SU-DHL-6 (cell line): Measurements from ENCODE around the gene DHPS.

Source experiments
- H2AFZ ChIP-seq: fragments of 200-600 bp; sonication (generic); 2 replicates; pipeline ENCODE4 v1.6.1; 2014; ENCODE audit warnings: low read depth, mild to moderate bottlenecking, moderate library complexity, mixed read lengths, antibody characterized with exemption, low read length; ENCODE audit not compliant: severe bottlenecking
- H3F3A ChIP-seq: fragments of 200-600 bp; shearing (Covaris generic); 2 replicates; pipeline ENCODE4 v1.6.0; 2016; ENCODE audit warnings: antibody characterized with exemption, mild to moderate bottlenecking; ENCODE audit not compliant: insufficient read depth
- H3K27ac ChIP-seq: fragments of 200-600 bp; sonication (generic); 2 replicates; pipeline ENCODE4 v1.5.1; 2016; ENCODE audit warnings: low read depth, mild to moderate bottlenecking, low read length, moderate library complexity, mixed read lengths
- H3K27me3 ChIP-seq: fragments of 200-600 bp; sonication (generic), shearing (Covaris generic); 2 replicates; pipeline ENCODE4 v1.6.0; 2014; ENCODE audit warnings: mild to moderate bottlenecking, low read length
- H3K36me3 ChIP-seq: fragments of 200-600 bp; sonication (generic); 2 replicates; pipeline ENCODE4 v1.6.1; 2014; ENCODE audit warnings: mild to moderate bottlenecking, low read length, mixed read lengths
- H3K4me2 ChIP-seq: fragments of 300-600, 200-600 bp; shearing (Covaris generic), sonication (generic); 2 replicates; pipeline ENCODE4 v1.6.0; 2014; ENCODE audit warnings: low read length, low read depth, mild to moderate bottlenecking; ENCODE audit not compliant: poor library complexity, severe bottlenecking
- H3K4me3 ChIP-seq: fragments of 200-600 bp; sonication (generic); 2 replicates; pipeline ENCODE4 v1.5.1; 2014; ENCODE audit warnings: antibody characterized with exemption, low read length, mild to moderate bottlenecking, mixed read lengths; ENCODE audit not compliant: insufficient read depth, poor library complexity, severe bottlenecking
- H3K79me2 ChIP-seq: fragments of 200-600 bp; sonication (generic); 2 replicates; pipeline ENCODE4 v1.6.1; 2014; ENCODE audit warnings: mild to moderate bottlenecking, low read length, moderate library complexity; ENCODE audit not compliant: insufficient read depth
- H3K9ac ChIP-seq: fragments of 200-600 bp; sonication (generic); 2 replicates; pipeline ENCODE4 v1.7.0; 2014; ENCODE audit warnings: mild to moderate bottlenecking, low read length
- H3K9me2 ChIP-seq: fragments of 200-600 bp; sonication (generic); replicated peaks from 2 replicates; pipeline ENCODE4 v1.6.1; 2014; ENCODE audit warnings: low read length; ENCODE audit not compliant: insufficient read depth
- H3K9me3 ChIP-seq: fragments of 200-600 bp; sonication (generic); 2 replicates; pipeline ENCODE4 v1.6.1; 2014; ENCODE audit warnings: low read length, mixed read lengths; ENCODE audit not compliant: insufficient read depth
- H4K20me1 ChIP-seq: fragments of 200-600 bp; sonication (generic); 2 replicates; pipeline ENCODE4 v1.6.1; 2014; ENCODE audit warnings: low read depth, mild to moderate bottlenecking, antibody characterized with exemption, low read length, moderate library complexity, mixed read lengths
- EZH2phosphoT487 ChIP-seq: fragments of 200-600 bp; sonication (generic), shearing (Covaris generic); conservative IDR thresholded peaks from 2 replicates; pipeline ENCODE4 v1.6.1; 2018; ENCODE audit warnings: mild to moderate bottlenecking, antibody characterized with exemption, low read length, moderate library complexity, mixed read lengths
- TF ChIP-seq, protein P1 (sequence below): fragments of 200-600 bp; sonication (generic); IDR thresholded peaks from one replicate; pipeline ENCODE4 v1.5.1; 2017; ENCODE audit warnings: antibody characterized with exemption, mild to moderate bottlenecking, low read length, moderate library complexity; ENCODE audit not compliant: insufficient read depth, poor library complexity, severe bottlenecking

The DHPS gene

DNA sequence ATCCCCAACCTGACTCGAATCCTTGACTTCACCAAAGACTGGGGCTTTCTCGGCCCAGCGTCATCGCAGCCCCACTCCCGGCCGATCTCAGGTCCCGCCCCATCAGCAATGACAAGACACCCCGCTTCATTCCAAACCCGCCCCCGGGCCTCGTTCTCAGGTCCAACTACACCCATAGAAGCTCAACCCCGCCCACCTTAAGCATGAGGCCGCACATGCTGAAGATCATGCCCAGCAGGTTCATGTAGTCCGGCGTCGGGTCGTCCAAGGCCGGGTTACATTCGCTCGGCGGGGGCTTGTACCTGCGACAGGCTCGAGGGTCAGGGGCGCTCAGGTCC, 12.8 kb downstream of the DHPS start:
- Histone ChIP-seq H3K9me2 (no peaks in the 10 kb centered on the region), H3K36me3 (no peaks in the 10 kb centered on the region), H3K27me3 (no peaks in the 10 kb centered on the region), H3K4me3 (peak overlapping the region; percentile 81), H2AFZ (peak overlapping the region; percentile 85), H3K27ac (peak overlapping the region; percentile 82; the same call in 1 of the 2 replicates), H3K9ac (peak overlapping the region; percentile 81), H3K79me2 (peaks cover 46% of the 10 kb centered on the region), H4K20me1 (no peaks in the 10 kb centered on the region), H3F3A (peaks cover 7% of the 10 kb centered on the region; the same call in 1 of the 2 replicates), H3K4me2 (peak overlapping the region; percentile 66), H3K9me3 (no peaks in the 10 kb centered on the region)
- no peak for TF ChIP-seq EZH2phosphoT487
- TF ChIP-seq, protein P1, sequence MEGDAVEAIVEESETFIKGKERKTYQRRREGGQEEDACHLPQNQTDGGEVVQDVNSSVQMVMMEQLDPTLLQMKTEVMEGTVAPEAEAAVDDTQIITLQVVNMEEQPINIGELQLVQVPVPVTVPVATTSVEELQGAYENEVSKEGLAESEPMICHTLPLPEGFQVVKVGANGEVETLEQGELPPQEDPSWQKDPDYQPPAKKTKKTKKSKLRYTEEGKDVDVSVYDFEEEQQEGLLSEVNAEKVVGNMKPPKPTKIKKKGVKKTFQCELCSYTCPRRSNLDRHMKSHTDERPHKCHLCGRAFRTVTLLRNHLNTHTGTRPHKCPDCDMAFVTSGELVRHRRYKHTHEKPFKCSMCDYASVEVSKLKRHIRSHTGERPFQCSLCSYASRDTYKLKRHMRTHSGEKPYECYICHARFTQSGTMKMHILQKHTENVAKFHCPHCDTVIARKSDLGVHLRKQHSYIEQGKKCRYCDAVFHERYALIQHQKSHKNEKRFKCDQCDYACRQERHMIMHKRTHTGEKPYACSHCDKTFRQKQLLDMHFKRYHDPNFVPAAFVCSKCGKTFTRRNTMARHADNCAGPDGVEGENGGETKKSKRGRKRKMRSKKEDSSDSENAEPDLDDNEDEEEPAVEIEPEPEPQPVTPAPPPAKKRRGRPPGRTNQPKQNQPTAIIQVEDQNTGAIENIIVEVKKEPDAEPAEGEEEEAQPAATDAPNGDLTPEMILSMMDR = no peak

DNA sequence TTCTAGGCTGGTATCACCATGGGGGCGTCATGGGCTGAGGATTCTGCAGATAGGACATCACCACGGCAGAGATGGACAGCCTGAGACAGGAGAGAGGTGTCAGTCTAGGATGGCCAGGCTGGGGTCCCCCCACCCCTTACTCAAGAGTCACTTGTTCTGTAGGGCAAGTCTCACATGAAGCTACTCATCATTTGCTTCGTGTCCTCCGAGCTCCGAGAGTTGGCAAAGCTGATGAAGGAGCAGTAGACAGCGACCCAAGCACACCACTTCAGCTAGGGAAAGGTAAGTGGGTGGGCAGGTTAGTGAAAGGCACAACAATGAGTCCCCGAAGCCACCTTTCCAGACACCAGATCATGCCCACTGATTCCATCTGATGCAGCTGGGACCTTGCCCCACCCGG, 13.3 kb downstream of the DHPS start:
- H3K9me2 ChIP-seq = no peaks in the 10 kb centered on the region
- no peaks in the 10 kb centered on the region; the same call in 1 of the 2 replicates for H3K36me3 ChIP-seq
- H3K4me3 ChIP-seq = peak overlapping the region; percentile 81
- peak overlapping the region; percentile 81 for H3K9ac ChIP-seq
- no peak overlapping the region for H2AFZ ChIP-seq
- H3K4me2 ChIP-seq = peak overlapping the region; percentile 66
- peaks cover 46% of the 10 kb centered on the region for H3K79me2 ChIP-seq
- no peak overlapping the region for H3K27ac ChIP-seq
- TF ChIP-seq, protein P1 = no peak
- TF ChIP-seq EZH2phosphoT487 = no peak
- no peaks in the 10 kb centered on the region for H3K9me3 ChIP-seq
- H4K20me1 ChIP-seq = no peaks in the 10 kb centered on the region
- peaks cover 7% of the 10 kb centered on the region; the same call in 1 of the 2 replicates for H3F3A ChIP-seq
- H3K27me3 ChIP-seq = no peaks in the 10 kb centered on the region

DNA sequence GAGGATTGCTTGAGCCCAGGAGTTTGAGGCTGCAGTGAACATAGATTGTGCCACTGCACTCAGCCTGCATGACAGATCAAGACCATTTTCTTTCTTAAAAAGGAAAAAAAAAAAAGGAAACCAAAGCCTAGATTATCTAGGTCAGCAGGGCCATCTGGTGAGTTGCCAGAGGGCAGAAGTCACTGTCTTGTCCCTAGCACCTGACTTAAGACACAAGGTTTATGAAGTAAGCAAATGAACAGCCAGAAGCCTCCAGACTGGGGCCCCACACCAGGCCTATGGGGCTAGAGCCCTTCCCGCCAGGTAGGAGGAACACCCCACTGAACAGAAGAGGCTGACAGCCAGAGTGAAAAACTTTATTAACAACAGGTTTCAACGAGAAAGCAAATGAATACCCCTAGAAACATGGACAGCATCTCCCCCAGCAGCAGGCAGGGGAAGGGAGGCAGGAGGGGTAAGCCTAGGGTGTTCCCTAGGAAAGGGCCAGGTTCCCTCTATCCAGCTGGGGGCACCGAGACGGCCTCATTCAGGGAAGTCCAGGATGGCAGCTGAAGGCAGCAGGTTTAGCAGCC, 13.9 kb downstream of the DHPS start:
- no peaks in the 10 kb centered on the region for H4K20me1 ChIP-seq
- peak overlapping the region; percentile 66 for H3K4me2 ChIP-seq
- H2AFZ ChIP-seq = no peak overlapping the region
- peak overlapping the region; percentile 81 for H3K9ac ChIP-seq
- no peak overlapping the region for H3K4me3 ChIP-seq
- H3K27me3 ChIP-seq = no peaks in the 10 kb centered on the region
- H3K9me3 ChIP-seq = no peaks in the 10 kb centered on the region
- H3K79me2 ChIP-seq = peaks cover 46% of the 10 kb centered on the region
- no peaks in the 10 kb centered on the region for H3K9me2 ChIP-seq
- H3K36me3 ChIP-seq = no peaks in the 10 kb centered on the region; the same call in 1 of the 2 replicates
- no peak for TF ChIP-seq EZH2phosphoT487
- TF ChIP-seq, protein P1 = no peak
- no peak overlapping the region for H3K27ac ChIP-seq
- H3F3A ChIP-seq = peaks cover 7% of the 10 kb centered on the region; the same call in 1 of the 2 replicates
